ENCODE results near the gene CIAO3.

- peak; percentile 93 for TF ChIP-seq POLR2A (IDR thresholded peaks at IDR 0.05; ENCODE audit: borderline replicate concordance, extremely low read depth, insufficient read depth, insufficient read length)
- TF ChIP-seq CTCF (IDR thresholded peaks at IDR 0.05 in 2 of 3, conservative IDR thresholded peaks at IDR 0.05 in 1 of 3; ENCODE audit: borderline replicate concordance in 1 of 3, insufficient read depth in 1 of 3, low read depth in 2 of 3, low read length in 2 of 3) = no peak
- no peak for TF ChIP-seq EZH2 (IDR thresholded peaks at IDR 0.05)
- TF ChIP-seq YY1 (IDR thresholded peaks at IDR 0.05; ENCODE audit: extremely low read depth, insufficient replicate concordance, low read depth, low read length) = peak; percentile 91
- no peak for TF ChIP-seq EZH2phosphoT487 (IDR thresholded peaks at IDR 0.05; ENCODE audit: borderline replicate concordance)
- no peak for TF ChIP-seq TCF7L2 (IDR thresholded peaks at IDR 0.05; ENCODE audit: borderline replicate concordance, extremely low read depth, insufficient read depth, insufficient read length)
- peak; percentile 91 for TF ChIP-seq POLR2AphosphoS5 (IDR thresholded peaks at IDR 0.05; ENCODE audit: low read depth, low read length)
- no peak for TF ChIP-seq MAX (IDR thresholded peaks at IDR 0.05)
- no peak for TF ChIP-seq RAD21 (IDR thresholded peaks at IDR 0.05; ENCODE audit: low read depth)
- no peak for TF ChIP-seq REST (IDR thresholded peaks at IDR 0.05; ENCODE audit: low read depth)
- TF ChIP-seq SP1 (IDR thresholded peaks at IDR 0.05; ENCODE audit: low read depth) = no peak
- TF ChIP-seq EGR1 (IDR thresholded peaks at IDR 0.05; ENCODE audit: low read depth) = no peak
- TF ChIP-seq FOSL1 (IDR thresholded peaks at IDR 0.05; ENCODE audit: low read depth) = no peak
- no peak for TF ChIP-seq ZNF274 (IDR thresholded peaks at IDR 0.05; ENCODE audit: low read depth, low read length)
These were observed 56.6 kb downstream of the CIAO3 start, which contains the start of gene JMJD8 for GRCh38 chr16:684071-684794.
